GM23248 (cell line): Measurements from ENCODE around the gene PGAP6. TPM values are rescaled to one million over a fixed set of nuclear protein-coding genes. Genes with fewer than 3 reads are reported as not detected.

ENCODE experiments used
- DNase-seq: peaks from one replicate; pipeline ENCODE4 v3.0.0-alpha.2; 2015
- H2AFZ ChIP-seq: fragments of 200-600 bp; sonication (generic); 2 replicates; pipeline ENCODE4 v1.6.1; 2016; ENCODE audit warnings: antibody characterized with exemption
- H3F3A ChIP-seq: fragments of 200-600 bp; sonication (generic); 2 replicates; pipeline ENCODE4 v1.6.1; 2016; ENCODE audit warnings: mild to moderate bottlenecking, antibody characterized with exemption, mixed run types; ENCODE audit not compliant: insufficient read depth
- H3K27ac ChIP-seq: fragments of 200-600 bp; sonication (generic); 2 replicates; pipeline ENCODE4 v1.5.1; 2016; ENCODE audit warnings: mild to moderate bottlenecking
- H3K27me3 ChIP-seq: fragments of 200-600 bp; sonication (generic); replicated peaks from 2 replicates; pipeline ENCODE4 v1.6.1; 2016; ENCODE audit warnings: mild to moderate bottlenecking; ENCODE audit not compliant: insufficient read depth
- H3K36me3 ChIP-seq: fragments of 200-600 bp; sonication (generic); 2 replicates; pipeline ENCODE4 v1.6.1; 2016; ENCODE audit warnings: low read depth, mild to moderate bottlenecking
- H3K4me1 ChIP-seq: fragments of 200-600 bp; sonication (generic); 2 replicates; pipeline ENCODE4 v1.6.1; 2016; ENCODE audit warnings: mild to moderate bottlenecking; ENCODE audit not compliant: insufficient read depth
- H3K4me2 ChIP-seq: fragments of 200-600 bp; sonication (generic); one replicate; pipeline ENCODE4 v1.6.1; 2016; ENCODE audit warnings: mild to moderate bottlenecking; ENCODE audit not compliant: unreplicated experiment
- H3K4me3 ChIP-seq: fragments of 200-600 bp; sonication (generic); 2 replicates; pipeline ENCODE4 v1.5.1; 2016; ENCODE audit warnings: mild to moderate bottlenecking
- H3K79me2 ChIP-seq: fragments of 200-600 bp; sonication (generic); 2 replicates; pipeline ENCODE4 v1.6.1; 2016; ENCODE audit warnings: mild to moderate bottlenecking; ENCODE audit not compliant: insufficient read depth
- H3K9ac ChIP-seq: fragments of 200-600 bp; sonication (generic); 2 replicates; pipeline ENCODE4 v1.6.1; 2016; ENCODE audit warnings: mild to moderate bottlenecking
- H3K9me2 ChIP-seq: fragments of 200-600 bp; sonication (generic); 2 replicates; pipeline ENCODE4 v1.6.1; 2016; ENCODE audit warnings: mixed run types, mild to moderate bottlenecking, moderate library complexity; ENCODE audit not compliant: insufficient read depth
- H3K9me3 ChIP-seq: fragments of 200-600 bp; sonication (generic); one replicate; pipeline ENCODE4 v1.6.1; 2017; ENCODE audit warnings: low read depth
- H4K20me1 ChIP-seq: fragments of 200-600 bp; sonication (generic); 2 replicates; pipeline ENCODE4 v1.6.0; 2016; ENCODE audit not compliant: insufficient read depth
- EZH2 ChIP-seq: fragments of 200-600 bp; sonication (generic); IDR thresholded peaks from 2 replicates; pipeline ENCODE4 v1.6.1; 2018; ENCODE audit warnings: antibody characterized with exemption, mild to moderate bottlenecking; ENCODE audit not compliant: insufficient read depth, poor library complexity, severe bottlenecking
- EZH2phosphoT487 ChIP-seq: fragments of 200-600 bp; sonication (generic); IDR thresholded peaks from 2 replicates; pipeline ENCODE4 v1.6.1; 2018; ENCODE audit warnings: antibody characterized with exemption, moderate library complexity, mild to moderate bottlenecking, low read depth; ENCODE audit not compliant: insufficient read depth
- WGBS, 2 experiments: methylation state at CpG; one replicate each; pipeline ENCODE4 v1.1.6; 2015 to 2017; ENCODE audit warnings: low lambda C conversion rate in 2 of 2, low coverage in 1 of 2; ENCODE audit errors: missing lambda C conversion rate in 2 of 2; 5-methylcytosine and 5-hydroxymethylcytosine counted together
- in situ Hi-C: fragments of 300-500 bp; cut with MboI; formaldehyde crosslinking; loops from 2 replicates; pipeline ENCODE4 v1.15.0; 2020
- polyA plus RNA-seq: library from polyadenylated mRNA; unstranded; fragments of >200 nt; fragmentation: Nextera tagmentation; extraction: Ambion mirVana; gene quantifications from 2 replicates; pipeline ENCODE4 v1.2.1, GENCODE V29; 2016
- total RNA-seq: library from RNA; depleted of rRNA; stranded (reverse); fragments of >200 nt; shearing (Covaris generic); gene quantifications from 2 replicates; pipeline ENCODE4 v1.2.3, GENCODE V29; 2014

Gene PGAP6
- total and polyA plus RNA-seq, 2 experiments from 2014 or later: 16.4 to 78.4 TPM

DNA sequence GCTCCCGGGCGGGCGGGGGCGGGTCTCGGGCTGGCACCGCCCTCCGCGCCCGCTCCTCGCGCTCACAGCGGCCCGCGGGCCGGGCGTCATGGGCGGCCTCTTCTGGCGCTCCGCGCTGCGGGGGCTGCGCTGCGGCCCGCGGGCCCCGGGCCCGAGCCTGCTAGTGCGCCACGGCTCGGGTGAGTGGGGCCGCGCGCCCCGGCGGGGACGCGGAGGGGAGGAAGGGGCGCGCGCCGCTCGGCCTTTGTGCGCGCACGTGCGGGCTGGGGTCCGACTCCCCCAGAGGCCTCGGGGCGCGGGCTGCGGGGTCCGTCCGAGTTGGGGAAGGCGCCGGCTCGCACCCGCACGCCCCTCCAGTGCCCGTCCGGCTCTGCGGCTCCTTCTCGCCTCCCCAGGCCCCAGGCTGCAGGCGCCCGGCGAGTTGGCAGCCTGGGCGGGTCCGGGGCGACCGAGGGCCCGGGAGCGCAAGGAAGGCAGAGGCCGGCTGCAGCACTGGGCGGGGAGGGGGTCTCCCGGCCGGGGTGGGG, 15.4 kb upstream of the PGAP6 start, which contains the start of gene NME4:
NME4 (plus strand) TSS at position 65 of the 527 bp plus-strand sequence; CDS start at position 89, 24 bp downstream.
- Histone ChIP-seq H3K4me1 (peaks cover 9% of the 10 kb centered on the region; the same call in 1 of the 2 replicates), H3K9ac (peak within 1 kb of the TSS; percentile 84), H3K9me2 (no peaks in the 10 kb centered on the region), H3K27me3 (no peaks in the 10 kb centered on the region), H2AFZ (peak within 1 kb of the TSS; percentile 89), H3K79me2 (peaks cover 19% of the 10 kb centered on the region), H3K4me2 (peak within 1 kb of the TSS; percentile 90), H4K20me1 (no peaks in the 10 kb centered on the region), H3K36me3 (no peaks in the 10 kb centered on the region), H3K9me3 (no peaks in the 10 kb centered on the region), H3K4me3 (peak within 1 kb of the TSS; percentile 77), H3F3A (peaks cover 14% of the 10 kb centered on the region), H3K27ac (peak within 1 kb of the TSS; percentile 83)
- 1% methylated on average over 27 to 45 of the region's 75 CpGs for WGBS, 2 experiments
- peak; percentile 77 for DNase-seq
- no peak for TF ChIP-seq EZH2
- no peak for TF ChIP-seq EZH2phosphoT487
- in situ Hi-C loops: no loop called here

DNA sequence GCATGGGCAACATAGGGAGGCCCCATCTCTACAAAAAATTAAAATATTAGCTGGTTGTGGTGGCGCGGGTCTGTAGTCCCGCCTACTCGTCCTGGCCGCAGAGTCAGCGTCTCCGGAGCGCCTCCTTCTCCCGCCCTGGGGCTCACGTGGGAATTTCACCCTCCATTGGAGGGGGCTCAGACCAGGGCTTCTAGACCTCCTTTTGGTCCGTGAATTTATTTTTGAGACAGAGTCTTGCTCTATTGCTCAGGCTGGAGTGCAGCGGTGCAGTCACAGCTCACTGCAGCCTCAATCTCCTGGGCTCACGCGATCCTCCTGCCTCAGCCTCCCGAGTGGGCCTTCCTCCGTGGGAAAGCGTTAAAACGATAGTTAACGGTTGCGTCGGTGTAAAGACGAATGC, 14.8 kb upstream of the PGAP6 start:
- peak overlapping the region; percentile 90 for H3K4me2 ChIP-seq
- peaks cover 14% of the 10 kb centered on the region for H3F3A ChIP-seq
- DNase-seq: peak; percentile 89
- H3K27me3 ChIP-seq: no peaks in the 10 kb centered on the region
- peak overlapping the region; percentile 83 for H3K27ac ChIP-seq
- WGBS, 2 experiments: 1 to 2% methylated on average over 22 of the region's 22 CpGs
- H3K79me2 ChIP-seq: peaks cover 19% of the 10 kb centered on the region
- H2AFZ ChIP-seq: peak overlapping the region; percentile 89
- peaks cover 9% of the 10 kb centered on the region; the same call in 1 of the 2 replicates for H3K4me1 ChIP-seq
- H3K9me2 ChIP-seq: no peaks in the 10 kb centered on the region
- peak overlapping the region; percentile 81 for H3K9ac ChIP-seq
- peak overlapping the region; percentile 77 for H3K4me3 ChIP-seq
- in situ Hi-C loops: no loop called here
- H3K36me3 ChIP-seq: no peaks in the 10 kb centered on the region
- no peaks in the 10 kb centered on the region for H4K20me1 ChIP-seq
- H3K9me3 ChIP-seq: no peaks in the 10 kb centered on the region
- TF ChIP-seq EZH2phosphoT487 (no peak), EZH2 (no peak)

DNA sequence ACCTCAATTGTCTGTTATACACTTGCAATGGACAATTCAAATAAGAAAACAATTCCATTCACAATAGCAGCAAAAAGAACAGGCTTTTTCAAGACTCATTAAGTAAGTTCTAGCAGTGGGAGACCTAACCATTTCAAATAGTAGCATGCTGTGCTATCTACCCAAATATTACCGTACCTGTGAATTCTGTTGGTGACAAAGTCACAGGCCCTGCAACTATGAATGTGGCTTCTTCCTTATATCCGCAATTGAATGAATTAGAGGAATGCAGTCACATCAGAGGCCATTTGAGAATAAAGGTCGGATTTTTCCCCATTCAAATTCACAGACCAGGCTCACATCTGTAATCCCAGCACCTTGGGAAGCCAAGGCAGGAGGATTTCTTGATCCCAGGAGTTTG, 14.4 kb upstream of the PGAP6 start:
- peak overlapping the region; percentile 83 for H3K27ac ChIP-seq
- H4K20me1 ChIP-seq: no peaks in the 10 kb centered on the region
- TF ChIP-seq EZH2phosphoT487 (no peak), EZH2 (no peak)
- H3F3A ChIP-seq: peaks cover 14% of the 10 kb centered on the region
- peaks cover 19% of the 10 kb centered on the region for H3K79me2 ChIP-seq
- no peaks in the 10 kb centered on the region for H3K9me3 ChIP-seq
- H2AFZ ChIP-seq: peak overlapping the region; percentile 89
- 8 to 9% methylated on average over 3 of the region's 3 CpGs for WGBS, 2 experiments
- in situ Hi-C loops: no loop called here
- peak overlapping the region; percentile 90 for H3K4me2 ChIP-seq
- H3K36me3 ChIP-seq: no peaks in the 10 kb centered on the region
- H3K9me2 ChIP-seq: no peaks in the 10 kb centered on the region
- H3K9ac ChIP-seq: peak overlapping the region; percentile 81
- peaks cover 9% of the 10 kb centered on the region; the same call in 1 of the 2 replicates for H3K4me1 ChIP-seq
- no peaks in the 10 kb centered on the region for H3K27me3 ChIP-seq
- H3K4me3 ChIP-seq: peak overlapping the region; percentile 77
- no peak for DNase-seq

GRCh38 chr16:392450-393030, 10.8 kb upstream of the PGAP6 start:
- Histone ChIP-seq H3K9me3 (no peaks in the 10 kb centered on the region), H4K20me1 (no peaks in the 10 kb centered on the region), H3K4me1 (peaks cover 5% of the 10 kb centered on the region; the same call in 1 of the 2 replicates), H3K9me2 (no peaks in the 10 kb centered on the region), H3K27ac (no peak overlapping the region), H2AFZ (no peak overlapping the region), H3K79me2 (no peaks in the 10 kb centered on the region), H3K9ac (no peak overlapping the region), H3K4me2 (no peak overlapping the region), H3K36me3 (no peaks in the 10 kb centered on the region), H3K27me3 (no peaks in the 10 kb centered on the region), H3F3A (peaks cover 10% of the 10 kb centered on the region), H3K4me3 (no peak overlapping the region)
- TF ChIP-seq EZH2 (no peak), EZH2phosphoT487 (no peak)
- in situ Hi-C loops: no loop called here
- WGBS, 2 experiments: 87 to 88% methylated on average over 6 to 7 of the region's 7 CpGs
- DNase-seq: no peak
